GM20431 (cell line): ENCODE measurements around the gene PLA2G4E.

Experiments used
- in situ Hi-C: fragments of 300-500 bp; cut with MseI, MboI; formaldehyde crosslinking; loops from one replicate; pipeline ENCODE4 v1.15.0; 2020; ENCODE audit warnings: low sequenced_read_pairs; ENCODE audit not compliant: unreplicated experiment

The PLA2G4E gene, protein sequence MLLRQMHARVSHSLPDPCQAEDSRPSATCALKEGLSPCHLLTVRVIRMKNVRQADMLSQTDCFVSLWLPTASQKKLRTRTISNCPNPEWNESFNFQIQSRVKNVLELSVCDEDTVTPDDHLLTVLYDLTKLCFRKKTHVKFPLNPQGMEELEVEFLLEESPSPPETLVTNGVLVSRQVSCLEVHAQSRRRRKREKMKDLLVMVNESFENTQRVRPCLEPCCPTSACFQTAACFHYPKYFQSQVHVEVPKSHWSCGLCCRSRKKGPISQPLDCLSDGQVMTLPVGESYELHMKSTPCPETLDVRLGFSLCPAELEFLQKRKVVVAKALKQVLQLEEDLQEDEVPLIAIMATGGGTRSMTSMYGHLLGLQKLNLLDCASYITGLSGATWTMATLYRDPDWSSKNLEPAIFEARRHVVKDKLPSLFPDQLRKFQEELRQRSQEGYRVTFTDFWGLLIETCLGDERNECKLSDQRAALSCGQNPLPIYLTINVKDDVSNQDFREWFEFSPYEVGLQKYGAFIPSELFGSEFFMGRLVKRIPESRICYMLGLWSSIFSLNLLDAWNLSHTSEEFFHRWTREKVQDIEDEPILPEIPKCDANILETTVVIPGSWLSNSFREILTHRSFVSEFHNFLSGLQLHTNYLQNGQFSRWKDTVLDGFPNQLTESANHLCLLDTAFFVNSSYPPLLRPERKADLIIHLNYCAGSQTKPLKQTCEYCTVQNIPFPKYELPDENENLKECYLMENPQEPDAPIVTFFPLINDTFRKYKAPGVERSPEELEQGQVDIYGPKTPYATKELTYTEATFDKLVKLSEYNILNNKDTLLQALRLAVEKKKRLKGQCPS

DNA sequence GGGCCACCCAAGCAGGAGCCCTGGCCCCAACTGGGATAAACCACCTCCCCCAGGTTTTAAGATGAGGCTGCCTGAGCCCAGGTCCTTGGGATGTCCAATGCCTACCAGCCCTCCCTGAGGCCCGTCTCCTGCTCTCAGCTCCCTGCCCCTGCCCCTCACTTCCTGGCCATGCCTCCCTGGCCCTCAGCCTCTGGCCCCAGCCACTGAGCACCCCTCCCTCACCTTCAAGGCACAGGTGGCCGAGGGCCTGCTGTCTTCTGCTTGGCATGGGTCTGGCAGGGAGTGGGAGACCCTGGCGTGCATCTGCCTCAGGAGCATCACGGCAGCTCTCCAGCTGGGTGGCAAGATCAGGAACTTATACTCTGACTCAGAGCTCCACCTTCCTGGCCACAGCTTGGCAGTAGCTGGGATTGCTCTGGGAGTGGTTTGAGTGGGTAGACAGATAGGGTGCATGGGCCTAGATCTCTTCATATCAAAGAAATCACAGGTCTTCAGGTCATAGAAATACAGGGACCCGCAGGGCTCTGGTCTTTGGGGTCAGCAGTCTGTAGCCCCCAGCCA, at the start of gene PLA2G4E:
Gene PLA2G4E (minus strand): TSS at position 330 of the 561 bp plus-strand sequence. CDS start 12 bp downstream, at position 318.
- in situ Hi-C loops: no loop called here

DNA sequence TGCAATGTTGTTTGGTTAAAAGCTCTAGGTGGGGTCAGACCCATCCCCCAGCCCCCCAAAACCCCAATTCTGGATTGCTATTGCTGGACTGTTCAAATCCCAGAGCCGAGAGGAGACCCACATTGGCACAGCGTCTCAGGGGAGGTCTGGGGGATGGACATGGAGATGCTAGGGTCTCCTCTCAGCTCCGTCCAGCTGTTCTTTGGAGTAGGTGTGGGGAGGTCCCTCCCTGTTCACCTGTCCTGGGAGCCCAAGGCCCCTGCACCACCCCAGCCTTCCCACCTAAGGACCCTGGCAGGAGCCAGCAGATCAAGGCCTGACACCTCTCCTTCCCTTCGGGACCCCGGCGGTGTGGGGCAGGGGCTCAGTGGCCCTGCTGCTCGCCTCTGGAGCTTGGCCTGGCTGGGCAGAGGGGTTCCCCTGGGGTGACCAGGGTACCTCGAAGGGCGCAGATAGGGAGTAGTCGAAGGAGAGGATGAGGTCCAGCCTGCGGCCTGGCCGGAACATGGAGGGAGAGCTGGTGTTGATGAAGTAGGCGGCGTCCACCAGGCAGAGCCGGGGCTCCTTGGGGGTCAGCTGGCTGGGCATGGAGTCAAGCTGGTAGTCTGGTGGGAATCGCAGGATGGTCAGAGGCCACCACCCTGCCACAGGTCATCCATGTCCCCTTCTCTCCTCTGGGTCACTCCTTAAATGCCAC, 49.6 kb upstream of the PLA2G4E start:
- in situ Hi-C loops: no loop called here

DNA sequence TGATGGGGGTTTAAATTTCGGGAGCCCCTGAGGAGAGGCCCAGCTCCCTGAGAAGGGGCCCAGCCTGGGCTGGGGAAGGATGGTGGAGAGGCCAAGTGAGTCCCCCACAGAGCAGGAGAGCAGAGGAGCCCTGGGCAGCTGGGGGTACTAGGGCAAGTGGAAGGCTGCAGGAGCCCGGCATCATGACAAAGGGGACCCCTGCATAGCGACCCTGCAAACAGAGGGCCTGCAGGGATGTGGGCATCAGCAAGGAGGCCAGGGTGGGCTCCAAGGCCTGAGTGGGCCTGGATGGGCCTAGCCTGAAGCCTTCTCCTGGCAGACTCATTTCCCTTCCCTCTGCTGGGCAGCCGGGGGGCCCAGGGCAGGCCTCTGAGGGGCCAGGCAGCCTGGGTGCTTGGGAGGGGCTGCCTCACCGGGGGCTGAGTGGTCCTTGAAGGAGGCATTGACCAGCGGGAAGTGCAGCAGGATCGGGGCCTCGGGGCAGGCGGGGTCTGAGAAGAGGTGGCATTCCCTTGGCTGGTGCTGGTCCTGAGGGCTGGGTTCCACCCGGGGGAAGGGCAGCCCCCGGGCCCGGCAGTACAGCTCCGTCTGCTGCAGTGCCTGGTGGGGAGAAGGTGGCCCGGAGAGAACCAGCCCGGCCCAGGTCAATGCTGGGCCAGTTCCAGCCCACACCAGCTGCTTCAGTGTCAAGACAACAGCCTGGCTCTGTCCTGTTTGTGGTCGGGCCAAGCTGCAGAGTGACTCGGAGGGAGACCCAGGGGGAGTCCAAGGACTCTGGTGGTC, 48.8 kb upstream of the PLA2G4E start:
- in situ Hi-C loops: loop anchor here (10.0 kb wide), 1 partner anchor 65 kb away; no protein-coding TSS in a partner anchor

DNA sequence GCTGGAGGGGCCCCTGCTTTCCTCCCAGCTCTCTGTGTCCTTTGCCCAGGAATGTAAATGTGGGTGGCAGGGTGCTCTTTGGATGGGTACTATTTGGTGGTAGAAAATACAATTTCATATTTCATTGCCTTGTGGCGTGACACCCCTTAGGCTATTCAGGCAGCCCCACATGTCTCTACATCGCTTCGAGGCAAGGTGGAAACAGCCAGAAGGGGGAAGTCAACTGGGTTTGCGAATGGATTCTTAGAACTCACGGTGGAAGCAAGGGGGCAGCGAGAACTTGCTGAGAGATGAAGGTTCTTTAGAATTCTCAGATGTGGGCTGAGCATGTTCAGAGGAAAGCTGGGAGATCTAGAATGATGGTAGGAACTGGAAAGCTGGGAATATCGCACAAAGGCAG, 48.2 kb upstream of the PLA2G4E start:
- in situ Hi-C loops: loop anchor here (10.0 kb wide), 1 partner anchor 66 kb away; no protein-coding TSS in a partner anchor

DNA sequence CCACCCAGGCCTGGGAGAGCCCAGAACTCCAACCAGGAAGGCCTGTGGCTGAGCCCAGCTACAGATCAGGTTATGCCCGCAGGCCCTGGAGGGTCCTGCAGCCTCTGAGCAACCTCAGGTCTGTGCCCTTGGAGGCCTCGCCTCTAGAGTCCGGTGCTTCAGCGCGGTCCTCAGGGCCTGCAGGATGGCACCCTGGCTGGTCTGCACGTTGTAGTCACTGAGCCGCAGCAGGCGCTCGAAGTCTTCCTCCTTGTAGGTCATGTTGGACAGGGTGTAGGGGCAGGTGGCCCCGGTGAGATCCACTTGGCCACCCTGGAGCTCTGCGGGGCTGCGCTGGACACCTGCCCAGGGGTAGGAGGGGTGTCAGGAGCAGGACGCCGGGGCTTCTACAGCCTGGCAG, 47.8 kb upstream of the PLA2G4E start:
- in situ Hi-C loops: loop anchor here (10.0 kb wide), 1 partner anchor 66 kb away; no protein-coding TSS in a partner anchor

DNA sequence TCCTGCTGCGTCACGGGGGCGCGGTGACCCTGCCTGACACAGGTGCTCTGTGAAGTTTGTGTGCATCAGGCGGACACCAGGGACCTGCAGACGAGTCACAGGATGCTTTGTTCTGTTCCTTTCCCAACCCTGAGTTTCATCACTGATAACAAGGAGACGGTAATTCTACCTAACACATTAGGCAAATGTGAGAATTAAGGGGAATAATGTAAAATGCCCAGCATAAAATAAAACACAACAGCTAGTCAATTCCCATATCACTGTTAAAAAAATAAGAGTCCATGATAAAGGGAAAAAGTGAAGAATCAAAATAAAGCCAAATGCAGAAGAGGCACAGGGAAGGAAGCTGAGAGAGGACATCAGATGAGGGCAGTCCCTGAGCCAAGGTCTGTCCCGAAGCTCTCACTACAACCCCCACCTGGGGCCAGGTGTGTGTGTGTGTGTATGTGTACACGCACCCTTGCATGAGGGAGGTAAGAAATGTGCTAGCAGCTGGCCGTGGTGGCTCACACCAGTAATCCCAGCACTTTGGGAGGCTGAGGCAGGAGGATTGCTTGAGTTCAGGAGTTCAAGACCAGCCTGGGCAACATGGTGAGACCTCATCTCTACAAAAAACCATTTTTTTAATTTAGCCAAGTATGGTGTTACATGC, 46.0 kb upstream of the PLA2G4E start:
- in situ Hi-C loops: loop anchor here (10.0 kb wide), 1 partner anchor 68 kb away; no protein-coding TSS in a partner anchor

DNA sequence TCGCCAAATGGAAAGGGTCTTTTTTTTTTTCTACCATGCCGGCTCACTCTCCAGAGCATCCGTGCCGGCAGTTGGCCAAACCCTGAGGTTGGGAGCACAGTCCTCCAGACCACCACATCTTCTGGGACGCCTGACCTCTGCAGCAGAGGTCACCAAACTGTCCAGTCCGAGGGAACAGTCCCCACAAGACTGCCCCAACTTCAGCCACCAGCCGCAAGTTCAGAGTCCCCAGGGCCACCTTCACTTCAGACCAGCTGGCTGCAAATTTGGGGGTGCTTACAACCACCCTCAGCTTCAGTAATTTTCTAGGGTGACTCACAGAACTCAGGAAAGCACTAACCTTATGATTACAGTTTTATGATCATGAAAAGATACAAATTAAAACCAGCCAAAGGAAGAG, 44.6 kb upstream of the PLA2G4E start:
- in situ Hi-C loops: loop anchor here (10.0 kb wide), 1 partner anchor 69 kb away; no protein-coding TSS in a partner anchor

DNA sequence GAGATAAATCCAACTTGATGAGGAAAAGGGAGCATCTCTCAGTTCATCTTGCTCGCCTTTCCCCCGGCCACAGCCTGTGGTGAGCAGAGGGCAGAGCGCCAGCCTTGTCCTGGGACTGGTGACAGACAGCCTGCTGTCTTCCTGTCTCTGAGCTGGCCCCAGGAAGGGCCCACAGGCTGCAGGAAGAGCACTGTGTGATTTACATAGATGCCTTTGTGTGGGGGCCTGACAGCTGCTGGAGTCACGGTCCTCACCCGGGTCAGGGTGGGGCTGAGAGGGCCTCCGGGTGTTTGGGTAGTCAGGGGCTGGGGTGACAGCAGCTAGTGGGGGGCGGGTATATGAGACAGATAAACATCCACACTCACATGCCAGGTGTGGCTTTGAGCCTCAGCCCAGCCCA, 44.2 kb upstream of the PLA2G4E start:
- in situ Hi-C loops: loop anchor here (10.0 kb wide), 1 partner anchor 70 kb away; no protein-coding TSS in a partner anchor

DNA sequence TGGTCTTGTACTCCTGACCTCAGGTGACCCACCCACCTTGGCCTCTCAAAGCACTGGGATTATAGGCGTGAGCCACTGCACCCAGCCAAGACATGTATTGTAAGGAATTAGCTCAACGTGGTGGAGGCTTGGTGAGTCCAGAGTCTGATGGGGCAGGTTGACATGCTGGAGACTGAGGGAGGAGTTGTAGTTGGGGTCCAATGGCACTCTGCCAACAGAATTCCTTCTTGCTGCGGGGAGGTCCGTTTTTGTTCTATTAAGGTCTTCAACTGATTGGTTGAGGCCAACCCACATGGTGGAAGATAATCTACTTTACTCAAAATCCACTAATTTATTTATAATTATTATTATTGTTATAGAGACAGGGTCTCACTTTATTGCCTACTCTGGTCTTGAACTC, 43.4 kb upstream of the PLA2G4E start:
- in situ Hi-C loops: loop anchor here (5.0 to 10.0 kb wide), 2 partner anchors 71 to 72 kb away; no protein-coding TSS in a partner anchor

DNA sequence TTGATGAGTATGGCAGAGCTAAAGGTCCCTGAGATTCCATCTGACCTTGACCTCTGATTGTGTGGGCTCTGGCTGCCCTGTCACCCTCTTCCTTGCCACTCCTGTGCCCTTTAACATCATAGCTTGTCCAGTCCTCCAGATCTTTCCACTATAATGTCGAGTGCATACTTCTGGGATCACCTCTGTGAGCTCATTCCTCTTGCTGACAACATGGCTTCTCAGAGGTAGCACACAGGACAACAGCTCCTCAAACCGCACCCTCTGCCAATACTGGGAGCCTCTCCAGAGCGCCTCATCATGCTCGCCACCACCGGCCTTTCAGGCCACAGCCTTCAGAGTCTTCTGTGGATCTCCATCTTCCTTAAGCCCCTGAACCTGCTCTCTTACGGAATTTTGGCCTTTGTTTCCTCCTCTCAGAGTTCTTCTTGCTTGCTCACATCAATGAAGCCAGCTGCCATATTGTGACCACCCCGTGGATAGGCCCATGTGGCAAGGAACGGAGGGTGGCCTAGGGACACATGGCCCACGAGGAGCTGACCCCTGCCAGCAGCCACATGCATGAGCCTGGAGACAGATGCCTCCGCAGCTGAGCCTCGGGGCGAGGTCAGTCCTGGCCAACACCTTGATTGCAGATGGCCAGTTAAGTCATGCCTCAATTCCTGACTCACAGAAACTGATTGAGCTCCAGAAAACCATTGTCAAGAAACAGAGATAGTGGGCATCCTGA, 42.4 kb upstream of the PLA2G4E start:
- in situ Hi-C loops: loop anchor here (5.0 to 10.0 kb wide), 2 partner anchors 71 to 72 kb away; no protein-coding TSS in a partner anchor

DNA sequence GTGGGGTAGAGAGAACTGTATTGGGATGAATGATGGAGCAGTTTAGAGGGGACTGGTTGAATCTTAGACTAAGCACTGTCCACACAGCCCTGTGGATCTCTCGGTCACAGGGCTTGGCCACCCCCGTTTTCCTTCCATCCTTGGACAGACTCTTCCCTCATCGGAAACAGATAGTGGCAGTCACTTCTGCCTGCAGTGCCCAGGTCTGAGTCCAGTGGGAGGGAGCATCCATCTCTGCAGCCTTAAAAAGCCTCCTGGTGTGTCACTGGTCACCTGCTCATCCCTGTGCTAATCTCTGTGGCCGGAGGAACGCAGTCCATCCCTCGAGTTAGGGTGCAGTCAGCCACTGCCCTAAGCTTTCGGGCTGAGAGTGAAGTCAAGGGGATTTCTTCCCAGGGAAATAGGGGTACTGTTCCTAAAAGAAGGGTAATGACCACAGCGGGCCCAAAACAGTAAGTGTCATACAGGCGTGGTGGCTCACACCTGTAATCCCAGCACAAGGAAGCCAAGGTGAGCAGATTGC, 41.5 kb upstream of the PLA2G4E start:
- in situ Hi-C loops: loop anchor here (5.0 to 10.0 kb wide), 2 partner anchors 70 to 72 kb away; no protein-coding TSS in a partner anchor

DNA sequence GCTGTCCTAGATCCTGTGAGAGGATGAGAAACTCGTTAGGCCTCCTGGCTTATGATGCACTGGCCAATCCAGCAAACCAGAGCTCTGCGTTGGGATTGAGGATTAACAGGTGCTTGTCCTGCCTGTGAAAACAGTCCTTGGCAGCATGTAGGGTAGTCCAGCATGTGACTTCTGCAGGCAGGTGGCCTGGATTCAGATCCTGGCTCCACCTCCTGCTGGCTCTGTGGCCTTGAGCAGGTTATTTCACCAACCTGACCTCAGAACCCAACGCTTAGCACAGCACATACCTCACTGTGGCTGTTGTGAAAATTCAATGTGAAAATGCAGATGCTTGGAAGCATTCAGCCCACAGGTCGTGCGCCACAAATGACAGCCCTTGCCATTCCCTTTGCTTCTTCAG, 40.0 kb upstream of the PLA2G4E start:
- in situ Hi-C loops: loop anchor here (5.0 to 10.0 kb wide), 2 partner anchors 68 to 74 kb away; no protein-coding TSS in a partner anchor

DNA sequence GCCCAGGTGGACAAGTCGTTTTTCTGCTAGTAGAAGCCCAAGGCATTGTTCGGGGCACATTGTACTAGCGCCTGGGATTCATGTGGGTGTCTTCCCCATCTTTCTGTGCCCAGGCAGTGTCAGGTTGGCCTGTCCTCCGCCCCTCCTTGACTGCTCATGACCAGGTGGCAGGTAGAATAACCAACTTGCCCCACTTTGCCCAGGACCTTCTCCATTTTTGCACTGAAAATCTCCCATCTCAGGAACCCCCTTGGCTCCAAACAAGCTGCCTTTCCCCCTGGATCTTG, 39.6 kb upstream of the PLA2G4E start:
- in situ Hi-C loops: loop anchor here (5.0 to 10.0 kb wide), 2 partner anchors 68 to 74 kb away; no protein-coding TSS in a partner anchor

DNA sequence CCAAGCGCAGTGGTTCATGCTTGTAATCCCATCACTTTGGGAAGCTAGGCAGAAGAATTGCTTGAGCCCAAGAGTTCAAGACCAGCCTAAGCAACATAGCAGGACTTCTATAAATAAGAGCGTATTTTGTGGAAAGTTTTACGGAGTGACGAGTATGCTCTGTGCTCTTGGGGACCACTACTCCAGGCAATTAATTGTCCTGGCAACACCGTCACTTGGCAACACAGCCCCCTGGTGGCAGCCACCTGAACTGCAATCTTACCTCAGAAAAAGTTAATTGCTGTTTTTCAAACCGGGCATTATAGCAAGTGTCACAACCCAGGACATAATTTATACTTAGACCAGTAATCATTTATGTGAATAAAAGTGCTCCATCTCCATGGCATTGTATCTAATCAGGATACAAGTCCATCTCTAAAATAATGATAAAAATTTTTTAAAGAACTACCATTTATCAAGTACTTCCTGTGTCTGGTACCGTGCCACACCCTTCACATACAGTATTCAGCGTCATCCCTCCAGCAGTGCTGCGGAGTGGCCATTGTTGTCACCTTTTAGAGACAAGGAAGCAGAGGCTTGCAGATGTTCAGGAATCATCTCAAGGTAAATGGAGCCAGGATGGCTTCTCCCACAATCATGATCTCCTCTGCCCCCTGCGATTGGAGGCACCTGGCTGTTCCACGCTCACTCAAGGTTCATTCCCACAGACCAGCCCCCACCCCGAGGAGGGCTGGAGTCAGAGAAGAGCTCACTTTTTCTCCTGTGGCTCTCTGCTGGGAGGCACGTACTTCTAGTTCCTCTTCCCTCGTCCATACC, 39.0 kb upstream of the PLA2G4E start:
- in situ Hi-C loops: loop anchor here (5.0 to 10.0 kb wide), 2 partner anchors 68 to 75 kb away; no protein-coding TSS in a partner anchor

DNA sequence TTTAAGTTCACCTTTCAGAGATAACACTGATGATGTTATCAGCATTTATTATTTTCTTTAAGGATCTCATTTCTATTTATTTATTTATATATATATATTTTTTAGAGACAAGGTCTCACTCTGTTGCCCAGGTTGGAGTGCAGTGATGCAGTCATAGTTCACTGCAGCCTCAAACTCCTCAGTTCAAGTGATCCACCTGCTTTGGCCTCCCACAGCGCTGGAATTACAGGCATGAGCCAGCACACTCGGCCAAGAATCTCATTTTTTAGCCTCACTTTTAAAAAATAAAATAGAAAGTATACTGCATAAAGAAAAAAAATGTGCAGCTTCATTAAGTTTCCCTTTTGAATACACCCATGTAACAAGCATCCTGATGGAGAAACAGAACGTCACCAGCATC, 37.9 kb upstream of the PLA2G4E start:
- in situ Hi-C loops: no loop called here

DNA sequence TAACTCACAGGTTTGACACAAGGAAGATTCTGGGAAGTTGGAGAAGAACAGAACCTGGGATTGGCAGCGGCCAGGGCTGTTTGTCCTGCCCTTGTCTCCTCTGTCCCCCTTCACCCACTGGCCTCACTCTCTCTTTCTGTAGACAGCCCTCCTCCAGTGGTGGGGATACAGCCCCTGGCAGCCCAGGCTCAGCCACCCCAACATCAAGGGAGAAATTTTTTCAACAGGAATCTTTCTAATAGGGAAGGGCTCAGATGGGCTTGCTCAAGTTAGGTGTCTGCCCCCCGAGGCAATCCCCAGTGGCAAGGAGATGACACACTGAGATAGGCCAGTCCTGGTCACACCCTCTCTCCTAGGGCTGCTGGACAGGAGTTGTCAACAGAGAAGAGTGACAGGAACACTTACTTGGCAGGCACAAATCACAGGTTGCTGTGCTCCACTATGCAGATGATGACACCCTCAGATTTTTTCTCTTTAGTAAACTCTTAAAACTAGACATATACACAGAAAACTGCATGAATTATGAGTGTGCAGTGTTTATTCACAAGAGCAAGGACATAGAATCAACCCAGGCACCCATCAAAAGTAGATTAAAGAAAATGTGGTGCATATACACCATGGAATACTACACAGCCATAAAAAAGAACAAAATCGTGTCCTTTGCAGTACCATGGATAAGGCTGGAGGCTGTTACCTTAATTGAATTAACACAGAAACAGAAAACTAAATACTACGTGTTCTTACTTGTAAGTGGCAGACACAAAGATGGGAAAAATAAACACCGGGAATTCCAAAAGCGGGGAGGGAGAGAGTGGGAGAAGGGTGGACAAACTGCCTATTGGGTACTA, 37.2 kb upstream of the PLA2G4E start:
- in situ Hi-C loops: no loop called here
